Activated CD4-positive, alpha-beta T cell treated with anti-CD3 and anti-CD28 coated beads for 24 hours (primary cell): Measurements from ENCODE around the gene MRTFB.

Source experiments
- DNase-seq, 2 donors: peaks; one replicate each; pipeline ENCODE4 v3.0.0-alpha.2; 2020; ENCODE audit warnings: low read depth in 2 of 2

The MRTFB gene

GRCh38 chr16:14131774-14132695 lies 60.9 kb downstream of the MRTFB start:
- no peak for DNase-seq

DNA sequence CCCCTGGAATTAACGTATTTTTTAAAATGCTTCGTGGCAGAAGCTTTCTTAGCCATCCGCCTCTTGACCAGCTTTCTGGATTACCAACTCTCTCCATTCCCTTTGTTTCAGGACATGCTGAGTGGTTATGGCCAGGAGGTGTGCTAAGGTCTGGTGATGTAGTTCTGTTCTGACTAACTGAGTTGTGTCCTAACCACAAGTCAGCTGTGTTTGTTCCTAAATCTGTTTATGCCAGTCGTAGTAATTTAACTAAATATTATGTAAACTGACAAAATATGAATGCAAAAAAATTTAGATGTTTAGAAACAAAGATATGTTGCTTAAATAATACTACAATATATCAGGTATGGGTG lies 61.6 kb downstream of the MRTFB start:
- DNase-seq, result no peak

DNA sequence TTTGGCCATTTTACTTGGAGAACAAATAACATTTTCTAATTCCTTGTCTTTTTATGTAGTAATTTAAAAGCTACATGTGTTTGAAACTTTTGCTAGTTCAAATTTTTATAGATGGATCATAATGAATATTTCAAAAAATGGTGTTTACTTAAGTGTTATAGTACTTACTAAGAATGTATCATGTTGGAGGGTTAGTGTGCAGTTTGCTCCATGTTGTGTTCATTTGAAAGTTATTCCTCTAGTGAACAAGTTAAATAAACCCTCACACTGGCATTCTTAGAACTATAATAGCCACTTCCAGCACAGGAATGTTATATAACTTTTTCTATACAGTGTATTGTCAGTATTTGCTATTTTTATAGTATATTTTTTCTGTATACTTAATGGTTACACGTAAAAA lies 62.8 kb downstream of the MRTFB start:
- no peak for DNase-seq

GRCh38 chr16:14135704-14136103 lies 64.6 kb downstream of the MRTFB start:
- DNase-seq, result no peak

DNA sequence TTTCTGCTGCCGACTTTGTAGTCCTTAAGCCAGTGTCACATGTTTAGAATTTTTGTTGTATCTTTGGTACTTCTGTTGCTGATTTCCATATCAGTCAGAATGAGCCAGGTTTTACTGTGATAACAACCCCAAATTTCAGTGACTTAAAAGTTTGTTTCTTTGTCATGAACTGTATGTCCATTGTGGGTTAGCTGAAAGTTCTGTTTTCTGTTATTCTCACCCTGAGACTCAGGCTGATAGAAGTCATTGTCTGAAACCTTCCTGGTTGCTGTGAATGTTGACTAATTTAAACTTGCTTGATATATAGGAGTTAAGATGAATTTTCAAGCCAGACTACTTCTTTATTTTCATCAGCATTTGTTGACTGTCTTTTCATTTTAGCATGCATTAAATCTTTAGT lies 68.8 kb downstream of the MRTFB start:
- no peak for DNase-seq

DNA sequence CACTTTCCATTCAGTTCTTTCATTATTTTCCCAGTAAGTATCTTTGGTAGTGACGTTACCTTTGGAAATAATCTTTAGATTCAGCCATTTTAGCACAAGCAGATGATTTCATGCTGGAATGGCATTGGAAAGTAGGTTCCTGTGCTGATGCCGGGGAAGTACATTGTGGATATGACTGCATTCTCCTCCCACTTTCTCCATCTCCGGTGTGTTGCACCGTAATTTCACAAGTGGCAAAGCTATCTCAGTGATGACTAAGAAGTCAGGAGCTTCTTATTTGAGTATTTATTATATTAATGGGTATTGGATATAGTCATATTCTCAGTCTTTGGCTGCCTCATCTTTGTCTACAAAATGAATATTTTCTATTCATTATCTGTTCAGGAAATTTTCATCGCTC lies 69.8 kb downstream of the MRTFB start:
- DNase-seq, result no peak

DNA sequence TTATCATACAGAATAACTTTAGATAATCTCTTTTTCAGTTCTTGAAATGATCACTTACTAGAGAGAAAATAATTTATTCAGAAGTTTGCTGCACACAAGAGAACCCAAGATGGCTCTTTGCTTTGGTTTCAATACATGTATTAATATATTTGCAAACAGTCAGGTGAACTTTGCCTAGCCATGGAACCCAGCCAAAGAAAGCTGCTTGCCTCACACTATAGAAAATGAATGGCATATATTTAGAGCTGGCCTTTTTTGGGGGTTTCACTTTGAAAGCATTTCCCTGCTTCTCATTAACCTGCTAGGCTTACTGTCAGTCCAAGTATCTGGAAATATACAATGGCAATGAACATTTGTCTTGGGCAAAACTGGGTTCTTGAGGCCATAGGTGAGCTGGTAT lies 75.3 kb downstream of the MRTFB start:
- no peak for DNase-seq

DNA sequence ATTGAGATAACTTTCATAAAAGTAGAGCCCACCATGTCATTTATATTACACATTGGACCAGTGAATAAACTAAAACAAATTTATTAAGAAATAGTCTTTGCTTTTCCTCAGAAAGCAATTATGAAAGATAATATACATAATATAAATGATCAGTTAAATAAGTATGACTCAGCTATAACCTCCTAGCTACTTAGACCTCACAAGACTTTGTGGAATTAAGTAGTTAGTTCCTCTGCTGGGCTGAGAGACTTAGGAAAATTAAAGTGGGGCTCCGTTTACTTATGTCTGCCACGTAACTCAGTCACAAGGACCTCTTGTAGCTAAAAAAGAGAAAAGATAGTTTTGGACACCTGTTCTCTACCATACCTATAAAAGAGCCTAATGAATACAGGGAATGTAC lies 76.9 kb downstream of the MRTFB start:
- DNase-seq, result no peak

DNA sequence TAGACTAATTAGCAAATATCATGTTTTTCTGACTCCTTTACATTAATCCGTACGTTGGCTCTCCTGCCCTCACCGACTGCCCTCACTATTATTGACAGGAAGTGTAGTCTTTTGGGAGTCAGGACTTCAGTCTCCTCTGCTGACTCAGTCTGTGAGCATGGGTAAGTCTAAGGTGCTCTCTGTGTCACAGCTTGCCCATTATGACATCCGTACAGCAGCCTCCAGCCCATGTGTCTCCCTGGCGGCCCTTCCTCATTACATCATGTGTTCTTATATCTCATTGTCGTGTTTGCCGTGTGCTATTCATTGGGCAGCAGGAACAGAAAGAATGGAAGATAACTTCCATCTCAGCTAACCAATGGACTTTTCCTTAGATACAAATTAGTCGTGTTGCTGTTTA lies 77.5 kb downstream of the MRTFB start:
- DNase-seq, result no peak

DNA sequence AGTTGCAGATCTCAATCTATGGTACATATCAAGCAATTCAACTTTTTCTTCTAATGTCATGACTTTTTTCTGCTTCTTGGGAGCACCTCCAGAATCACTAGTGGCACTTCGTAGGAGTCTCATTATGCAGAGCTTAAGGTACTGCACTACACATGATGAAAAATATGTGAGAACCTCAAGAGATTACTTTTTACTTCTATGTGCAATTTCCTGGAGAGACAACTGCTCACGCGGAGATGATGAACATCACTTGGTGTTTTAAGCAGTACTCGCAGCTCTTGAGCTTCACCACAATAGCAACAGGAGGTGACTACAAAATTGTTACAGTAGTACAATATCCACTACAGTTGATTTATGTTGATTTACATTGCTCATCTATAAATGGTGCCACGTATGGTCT lies 79.7 kb downstream of the MRTFB start:
- no peak for DNase-seq

- no peak for DNase-seq
Measured at GRCh38 chr16:14151256-14152030, 80.3 kb downstream of the MRTFB start.

DNA sequence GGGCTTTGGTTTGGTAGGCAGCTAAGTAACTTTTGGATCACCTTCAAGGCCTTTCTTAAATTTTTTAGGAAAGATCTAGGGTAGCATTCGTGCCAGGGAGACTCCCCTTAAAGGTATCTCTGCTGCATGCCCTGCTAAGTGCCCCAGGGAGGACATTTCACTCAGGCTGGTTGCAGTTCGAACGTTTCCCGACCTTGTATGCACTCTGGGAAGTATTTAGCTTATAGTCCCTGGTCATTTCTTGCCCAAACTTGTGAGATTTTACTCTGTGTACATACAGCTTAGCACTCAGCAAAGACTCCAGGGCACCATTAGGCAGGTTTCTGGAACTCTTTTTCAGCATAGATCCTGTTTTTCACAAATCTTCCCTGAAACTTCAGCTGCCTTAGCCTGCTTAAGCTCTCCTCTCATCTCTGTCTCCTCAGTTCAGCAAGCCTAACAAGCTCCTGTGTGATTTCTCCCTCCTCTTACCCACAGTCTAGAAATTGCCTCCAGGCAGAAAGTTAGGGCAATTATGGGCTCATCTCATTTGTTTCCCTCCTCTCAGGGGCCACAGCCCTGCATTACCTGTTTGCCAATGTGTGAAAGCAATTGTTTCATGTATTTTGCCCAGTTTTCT lies 84.6 kb downstream of the MRTFB start:
- no peak for DNase-seq

DNA sequence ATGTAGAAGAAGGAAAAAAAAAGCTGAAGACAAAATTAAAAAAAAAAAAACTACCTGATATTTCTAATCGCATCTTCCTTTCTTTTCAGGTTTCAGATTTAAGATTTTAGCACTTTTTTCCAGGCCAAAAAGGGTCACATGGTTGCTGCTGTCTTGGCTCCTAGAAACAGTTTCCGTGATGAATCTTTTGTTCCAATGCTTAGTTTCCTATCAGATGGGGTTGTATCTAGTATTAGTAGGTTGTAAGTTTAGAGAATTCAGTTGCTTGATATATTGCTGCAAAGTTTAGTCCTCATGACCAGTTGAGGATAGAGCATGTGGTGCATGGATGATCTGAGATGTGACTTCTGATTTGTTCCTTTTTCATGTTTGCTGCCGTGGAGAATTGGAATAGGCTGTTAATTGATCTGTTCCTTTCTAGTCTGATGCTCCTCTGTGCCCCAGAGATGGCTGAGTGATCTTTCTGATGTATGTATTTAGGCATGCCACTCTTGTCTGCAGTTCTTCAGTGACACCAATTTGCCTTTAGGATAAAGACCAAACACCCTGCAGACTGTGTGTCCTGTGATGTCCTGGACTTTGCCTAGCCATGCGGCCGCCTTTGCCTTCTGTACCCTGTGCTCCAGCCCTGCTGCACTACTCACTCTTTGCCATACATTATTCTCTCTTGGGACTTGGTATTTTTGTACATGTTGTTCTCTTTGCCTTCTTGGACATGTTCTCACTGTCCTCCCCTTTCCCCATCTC lies 94.0 kb downstream of the MRTFB start:
- DNase-seq, result no peak

DNA sequence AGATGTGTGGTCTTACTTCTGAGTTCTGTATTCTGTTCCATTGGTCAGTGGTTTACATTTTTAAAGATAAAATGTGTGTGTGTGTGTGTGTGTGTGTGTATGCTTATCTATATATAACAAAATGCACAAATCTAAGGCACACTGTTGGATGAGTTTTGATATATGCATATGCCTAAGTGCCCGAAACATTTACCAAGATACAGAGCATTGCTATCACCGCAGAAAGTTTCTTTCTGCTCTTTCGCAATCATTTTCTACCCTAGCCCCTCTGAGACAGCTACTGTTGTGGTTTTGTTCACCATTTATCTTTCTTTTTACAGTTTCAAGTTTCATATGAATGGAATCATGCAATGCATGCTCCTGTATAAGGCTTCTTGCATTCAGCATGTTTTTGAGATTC lies 97.0 kb downstream of the MRTFB start:
- DNase-seq, result no peak

GRCh38 chr16:14172200-14172809 lies 101.2 kb downstream of the MRTFB start:
- no peak for DNase-seq

DNA sequence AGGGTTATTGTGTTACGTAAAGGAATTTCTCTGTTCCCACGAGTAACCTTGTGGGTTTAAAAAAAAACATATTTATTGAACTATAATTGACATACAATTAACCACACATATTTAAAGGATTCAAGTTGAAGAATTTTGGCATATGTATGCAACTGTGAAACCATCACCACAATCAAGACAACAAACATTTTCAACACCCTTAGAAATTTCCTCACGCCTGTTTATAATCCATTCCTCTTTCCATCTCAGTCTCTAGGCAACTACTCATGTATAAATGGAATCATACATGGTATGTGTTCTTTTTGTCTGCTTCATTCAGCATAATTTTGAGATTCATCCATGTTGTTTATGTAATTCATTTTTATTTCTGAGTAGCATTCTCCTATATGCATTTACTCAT lies 104.0 kb downstream of the MRTFB start:
- DNase-seq, result no peak

DNA sequence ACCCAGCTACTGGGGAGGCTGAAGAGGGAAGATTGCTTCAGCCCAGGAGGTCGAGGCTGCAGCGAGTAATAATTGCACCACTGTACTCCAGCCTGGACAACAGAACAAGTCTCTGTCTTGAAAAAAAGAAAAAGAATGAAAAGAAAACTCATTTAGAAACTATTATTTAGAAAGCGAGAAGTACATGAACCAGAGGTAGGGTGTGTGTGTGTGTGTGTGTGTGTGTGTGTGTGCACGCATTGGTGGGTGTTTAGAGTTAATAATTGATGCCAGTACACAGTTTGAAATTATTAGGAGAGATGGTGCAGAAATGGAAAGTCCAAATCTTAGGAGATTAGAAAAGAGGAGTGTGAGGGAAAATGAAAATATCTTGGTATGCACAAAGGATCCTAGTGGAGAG lies 106.6 kb downstream of the MRTFB start:
- no peak for DNase-seq

GRCh38 chr16:14179116-14179515 lies 108.0 kb downstream of the MRTFB start:
- DNase-seq, result no peak

GRCh38 chr16:14180481-14180944 lies 109.4 kb downstream of the MRTFB start:
- no peak for DNase-seq

- DNase-seq, result no peak
Measured at GRCh38 chr16:14181371-14182050, 110.4 kb downstream of the MRTFB start.

- DNase-seq, result no peak
Measured at GRCh38 chr16:14182999-14183398, 111.9 kb downstream of the MRTFB start.
